Endometrial microvascular endothelial cells (primary cell): ENCODE results near the gene SZT2. TPM values are rescaled to one million over a fixed set of nuclear protein-coding genes. Genes with fewer than 3 reads are reported as not detected.
"Not testable (repeated sequence)": the region's sequence is repeated elsewhere in the genome, so short reads cannot be mapped to it uniquely, and the experiment has no call there.

ENCODE experiments used
- in situ Hi-C: cut with HindIII; loops from 2 replicates; pipeline ENCODE4 v1.10.0; 2017; ENCODE audit warnings: low sequenced_read_pairs, low pct_unique_long_range_greater_than_20kb; ENCODE audit errors: inconsistent ontology term
- total RNA-seq: library from RNA; depleted of rRNA; stranded (reverse); fragments of >200 nt; gene quantifications from one replicate; pipeline ENCODE4 v1.2.3, GENCODE V29; 2015; ENCODE audit errors: inconsistent ontology term

The SZT2 gene
- total RNA-seq, 1 donor from 2014 or later, result 10.9 TPM

DNA sequence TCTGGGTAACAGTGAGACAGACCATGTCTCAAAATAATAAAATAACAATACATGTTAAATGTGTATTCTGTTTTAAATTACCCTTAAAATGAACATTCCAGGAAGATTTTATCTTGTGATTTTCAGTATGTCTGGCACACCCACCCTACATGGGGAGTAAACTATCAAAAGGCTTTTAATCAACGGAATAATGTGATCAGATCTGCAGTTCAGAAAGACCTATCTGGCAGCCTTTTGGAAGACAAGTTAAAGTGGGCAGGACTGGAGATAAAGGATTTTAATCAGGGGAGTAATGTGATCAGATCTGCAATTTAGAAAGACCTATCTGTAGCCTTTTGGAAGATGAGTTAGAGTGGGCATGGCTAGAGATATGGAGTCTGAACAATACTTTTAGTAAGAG, 10.2 kb upstream of the SZT2 start:
- in situ Hi-C loops, result no loop called here

DNA sequence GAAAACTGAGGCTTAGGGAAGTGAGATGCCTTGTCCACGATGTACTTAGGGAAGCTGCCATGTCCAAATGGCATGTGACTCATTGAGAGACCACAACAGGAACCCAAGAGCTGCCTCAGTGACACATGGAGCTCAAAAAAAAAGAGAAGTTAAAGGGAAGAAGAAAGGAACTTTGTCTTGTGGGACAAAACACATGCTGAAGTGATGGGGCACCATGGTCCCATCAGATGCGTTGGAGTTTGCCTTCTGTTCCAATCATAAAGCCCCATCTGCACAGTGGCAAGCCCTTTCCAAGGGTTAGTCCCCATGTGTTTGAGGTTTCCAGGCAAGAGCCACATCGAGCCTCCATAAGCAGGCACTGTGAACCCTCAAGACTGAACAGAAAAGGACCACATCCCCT, 8.1 kb upstream of the SZT2 start:
- in situ Hi-C loops, result no loop called here

DNA sequence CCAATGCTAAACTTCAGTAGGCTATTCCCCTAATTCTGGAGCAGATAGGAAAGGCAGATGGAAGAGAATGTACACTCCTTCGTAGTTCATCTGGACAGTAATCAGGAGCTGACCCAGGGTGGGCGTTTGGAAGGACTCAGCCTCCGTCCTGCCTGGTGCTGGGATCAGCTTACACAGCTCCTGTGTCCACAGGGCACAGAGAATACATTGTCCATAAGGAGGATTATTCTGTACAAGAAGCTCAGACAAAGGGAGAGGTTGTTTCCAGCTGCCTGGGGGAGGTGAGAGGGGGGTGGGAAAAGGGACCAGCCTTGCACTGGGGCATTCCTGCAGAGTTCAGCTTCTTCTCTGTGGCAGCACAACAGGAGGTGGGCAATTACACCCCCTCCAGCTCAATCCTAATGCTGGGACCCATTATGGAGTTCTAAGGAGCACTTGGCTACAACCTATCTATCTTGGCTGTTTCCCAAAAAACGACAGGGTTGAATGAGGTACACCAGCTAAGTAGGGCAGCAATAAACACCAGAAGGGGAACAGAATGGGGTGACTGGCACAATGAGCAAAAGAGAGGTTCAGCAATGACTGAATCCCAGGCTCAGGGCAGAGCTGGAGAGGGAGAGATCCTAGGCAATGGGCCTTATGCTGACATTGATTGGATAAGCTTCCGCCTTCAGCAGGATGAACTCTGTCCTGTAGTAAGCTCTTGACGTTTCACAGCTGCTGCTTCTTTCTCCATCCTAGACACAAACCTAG, 7.5 kb upstream of the SZT2 start:
- in situ Hi-C loops, result no loop called here

DNA sequence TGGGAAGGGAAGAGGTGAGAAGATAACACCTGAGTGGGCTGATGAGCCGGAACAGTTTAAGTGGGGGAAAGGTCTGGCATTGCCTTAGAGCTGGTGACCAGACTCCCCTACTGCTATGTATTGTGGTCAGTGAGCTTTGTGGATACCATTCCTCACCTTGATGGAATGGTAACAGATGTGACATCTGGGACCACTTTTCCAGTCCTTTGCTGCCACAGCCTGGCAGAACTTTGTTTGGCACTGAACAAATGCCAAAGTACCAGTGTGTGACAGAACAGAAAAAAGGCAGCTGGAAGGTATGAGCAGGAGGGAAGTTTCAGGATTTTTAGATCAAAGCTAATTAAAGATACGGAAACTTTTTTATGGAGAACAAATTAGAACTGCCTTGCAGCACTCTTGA, 6.2 kb upstream of the SZT2 start:
- in situ Hi-C loops, result no loop called here

DNA sequence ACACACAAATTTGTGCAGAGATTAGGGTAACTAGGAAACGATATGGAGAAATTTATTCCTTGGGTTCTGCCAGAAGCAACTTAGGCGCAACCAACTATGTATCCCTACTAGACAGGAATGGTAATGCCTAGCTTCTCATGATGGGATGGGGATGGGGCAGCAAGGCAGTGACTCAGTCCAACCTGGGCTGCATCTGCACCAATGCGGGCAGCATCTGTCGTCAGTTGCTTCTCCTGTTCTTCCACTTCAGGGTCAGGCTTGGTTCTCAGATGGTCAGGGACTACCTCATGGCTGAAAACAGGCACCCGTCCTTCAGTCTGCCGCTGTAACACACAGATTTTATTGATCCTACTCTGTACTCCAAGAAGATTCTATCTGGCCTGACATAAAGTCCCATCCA, 3.0 kb upstream of the SZT2 start:
- in situ Hi-C loops, result no loop called here

DNA sequence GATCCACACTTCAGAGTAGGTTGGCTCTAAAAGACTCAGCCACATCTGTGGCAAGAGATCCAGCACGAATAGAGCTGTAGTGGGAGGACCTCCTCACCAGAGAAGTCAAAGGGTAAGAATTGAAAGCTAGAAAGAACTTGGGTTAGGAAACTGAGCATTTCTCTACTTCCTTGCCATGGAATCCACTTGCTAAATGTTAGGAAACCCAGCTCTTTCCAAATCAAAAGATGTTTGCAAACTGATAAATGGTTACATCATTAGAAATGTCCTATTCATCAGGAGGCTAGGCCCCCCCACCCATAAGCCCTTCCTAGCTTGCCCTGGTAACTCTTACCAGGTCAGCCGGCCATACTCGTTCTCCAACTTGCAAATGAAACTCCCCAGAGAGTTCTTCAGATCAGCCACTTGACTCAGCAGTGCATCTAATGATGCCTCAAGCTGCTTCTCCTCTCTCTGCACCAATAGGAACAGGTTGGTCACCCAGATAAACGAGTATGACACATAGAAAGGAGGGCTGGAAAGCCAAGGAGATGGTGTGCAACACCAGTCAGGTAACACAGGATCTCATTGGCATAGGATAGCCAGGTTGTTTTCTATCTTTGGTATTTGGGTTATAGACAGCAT, 1.6 kb upstream of the SZT2 start:
- in situ Hi-C loops, result no loop called here

DNA sequence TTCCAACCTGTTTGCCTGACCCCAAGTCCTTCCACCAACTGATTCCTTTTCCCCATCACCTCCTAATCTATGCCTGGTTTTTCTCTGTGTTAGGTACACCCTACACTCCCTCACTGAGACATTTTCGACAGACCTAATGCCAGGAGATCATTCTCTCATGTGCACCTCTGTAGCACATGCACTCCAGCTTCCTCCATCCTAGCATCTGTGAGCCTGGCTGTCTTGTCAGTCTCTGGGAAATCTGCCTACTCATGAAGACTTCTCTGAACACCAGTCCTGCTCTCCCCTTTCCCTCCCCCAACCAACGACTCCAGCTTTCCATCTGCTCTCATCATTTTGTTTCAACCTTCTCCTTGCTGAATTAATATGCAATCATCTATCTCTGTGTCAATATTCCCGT, 1.1 kb upstream of the SZT2 start:
- in situ Hi-C loops, result no loop called here

DNA sequence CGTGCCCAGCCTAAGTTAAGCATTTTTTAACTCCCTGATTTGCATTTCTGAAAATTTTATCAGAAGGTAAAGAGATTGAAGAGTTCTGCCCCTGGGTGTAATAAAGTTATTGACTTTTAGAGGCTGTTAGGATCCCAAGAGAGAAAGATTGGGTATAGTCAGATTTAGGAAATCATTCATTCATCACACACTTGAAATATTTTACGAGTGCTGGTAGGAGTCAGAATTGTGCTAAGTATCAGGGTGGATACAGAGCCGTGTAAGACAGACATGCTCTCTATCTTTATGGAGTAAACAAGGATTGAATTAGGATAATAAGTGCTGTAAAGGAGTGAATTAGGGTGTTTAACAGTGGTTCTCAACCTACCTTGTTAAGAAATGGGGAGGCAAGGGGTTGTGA, 3.0 kb downstream of the SZT2 start:
- in situ Hi-C loops, result no loop called here

DNA sequence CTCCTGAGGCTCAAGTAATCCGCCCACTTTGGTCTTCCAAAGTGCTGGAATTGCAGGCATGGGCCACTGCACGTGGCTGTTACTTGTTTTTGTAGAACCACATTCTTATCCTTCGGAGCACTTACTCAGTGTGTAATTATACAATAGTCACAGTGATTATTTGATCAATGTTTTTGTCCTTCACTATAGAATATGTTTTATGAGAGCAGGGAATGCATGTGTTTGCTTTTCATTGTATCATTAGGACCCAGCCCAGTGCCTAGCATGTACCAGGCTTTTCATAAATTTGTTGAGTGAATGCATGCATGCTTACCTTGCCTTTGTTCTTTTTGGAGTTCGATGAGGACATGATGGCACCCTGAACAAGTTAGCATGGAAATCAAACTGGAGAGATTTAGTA, 5.8 kb downstream of the SZT2 start:
- in situ Hi-C loops, result no loop called here

DNA sequence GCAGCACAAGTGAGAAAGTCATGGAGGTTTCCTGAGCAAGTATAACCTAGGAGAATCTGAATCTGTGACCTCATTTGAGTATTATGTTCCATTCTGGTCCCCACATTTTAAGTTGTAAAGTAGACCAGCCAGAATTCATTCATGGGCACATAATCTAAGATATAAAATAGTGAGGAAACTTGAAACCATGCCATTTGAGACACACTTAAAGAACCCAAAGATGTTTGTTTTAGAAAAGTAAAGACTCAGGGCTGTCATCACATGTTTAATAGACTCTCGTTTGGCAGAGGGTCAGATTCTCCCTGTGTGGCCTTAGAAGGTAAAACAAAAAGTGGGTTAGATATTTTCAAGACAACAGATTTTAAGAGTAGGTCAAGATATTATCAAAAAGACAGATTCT, 6.4 kb downstream of the SZT2 start:
- in situ Hi-C loops, result no loop called here

DNA sequence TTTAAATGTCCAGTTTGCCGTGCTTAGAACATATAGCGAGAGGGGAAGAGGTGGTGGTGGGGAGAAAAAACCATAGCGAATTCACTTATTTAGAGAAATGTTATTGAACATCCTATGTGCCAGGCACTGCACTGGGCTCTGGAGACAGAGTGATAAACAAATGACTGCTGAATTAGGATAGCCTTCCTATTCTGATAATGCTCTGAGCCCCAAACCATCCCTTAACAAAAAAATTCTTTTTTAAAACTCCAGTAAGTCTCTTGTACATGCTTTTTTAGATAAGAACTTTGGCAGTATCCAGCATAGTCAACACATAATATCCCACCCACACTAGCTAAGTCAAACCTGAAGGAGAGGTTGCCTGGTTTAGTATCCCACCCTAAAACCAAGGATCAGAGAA, 8.5 kb downstream of the SZT2 start:
- in situ Hi-C loops, result no loop called here

DNA sequence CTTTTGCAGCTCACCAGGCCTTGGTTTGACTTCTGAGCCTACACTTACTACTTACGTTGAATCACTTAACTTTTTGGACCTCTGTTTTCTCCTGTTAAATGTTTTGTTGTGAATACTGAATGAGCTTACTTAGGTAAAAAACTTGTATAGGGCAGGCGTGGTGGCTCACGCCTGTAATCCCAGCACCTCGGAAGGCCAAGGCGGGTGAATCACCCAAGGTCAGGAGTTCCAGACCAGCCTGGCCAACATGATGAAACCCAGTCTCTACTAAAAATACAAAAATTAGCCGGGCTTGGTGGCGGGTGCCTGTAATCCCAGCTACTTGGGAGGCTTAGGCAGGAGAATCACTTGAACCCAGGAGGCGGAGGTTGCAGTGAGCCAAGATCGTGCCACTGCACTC, 10.7 kb downstream of the SZT2 start:
- in situ Hi-C loops, result not testable (repeated sequence)

DNA sequence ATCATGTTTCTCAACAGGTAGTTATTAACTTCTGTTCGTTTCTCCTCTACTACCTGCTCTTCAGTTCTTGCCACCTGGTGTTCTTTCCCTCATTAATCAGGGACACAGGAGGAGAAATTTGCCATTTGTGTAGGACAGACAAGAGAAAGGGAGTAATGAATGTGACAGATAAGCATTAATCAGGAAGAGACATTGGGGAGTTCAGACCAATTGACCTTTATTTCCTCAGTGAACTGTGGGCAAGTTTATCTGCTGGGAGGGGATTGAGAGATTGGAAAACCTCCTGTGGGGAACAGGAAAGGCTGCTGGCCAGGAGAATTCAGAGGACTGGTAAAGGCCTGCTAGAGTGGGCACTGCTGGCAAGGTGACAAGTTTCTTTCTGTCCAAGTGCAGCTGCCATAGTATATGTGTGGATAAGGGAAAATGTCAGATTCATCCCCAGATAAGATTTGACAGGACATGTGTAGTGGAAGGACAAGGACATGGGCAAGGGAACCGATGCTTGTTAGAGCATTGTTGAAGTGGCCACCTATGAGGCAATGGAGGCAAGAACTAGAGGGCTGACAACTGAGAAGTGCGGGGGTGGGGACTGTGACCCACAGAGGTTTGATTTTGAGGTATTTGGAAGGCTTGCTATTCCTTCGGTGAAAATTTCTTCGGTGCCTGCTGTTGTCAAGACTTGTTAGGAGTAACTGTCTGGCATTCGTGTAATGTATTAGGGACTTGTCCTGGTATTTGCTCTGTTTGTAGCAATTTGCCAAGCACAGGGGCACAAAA, 12.6 kb downstream of the SZT2 start:
- in situ Hi-C loops, result no loop called here

DNA sequence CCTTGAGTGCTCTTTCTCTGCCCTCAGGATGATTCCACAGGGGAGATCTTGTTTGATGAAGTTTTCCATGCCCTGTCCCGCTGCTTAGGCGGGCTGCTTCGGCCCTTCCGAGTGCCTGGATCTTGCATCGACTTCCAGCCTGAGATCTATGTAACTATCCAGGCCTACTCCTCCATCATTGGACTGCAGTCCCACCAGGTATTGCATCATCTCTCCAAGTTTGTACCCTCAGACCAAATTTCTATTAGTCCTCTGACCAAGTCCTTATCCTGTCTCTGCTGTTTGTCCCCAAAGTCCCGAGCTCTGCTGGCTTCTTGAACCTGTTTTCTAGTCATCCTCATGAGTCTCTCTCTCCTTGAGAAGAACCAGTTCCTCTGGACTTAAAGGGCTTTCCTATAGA, 14.7 kb downstream of the SZT2 start:
- in situ Hi-C loops, result no loop called here

DNA sequence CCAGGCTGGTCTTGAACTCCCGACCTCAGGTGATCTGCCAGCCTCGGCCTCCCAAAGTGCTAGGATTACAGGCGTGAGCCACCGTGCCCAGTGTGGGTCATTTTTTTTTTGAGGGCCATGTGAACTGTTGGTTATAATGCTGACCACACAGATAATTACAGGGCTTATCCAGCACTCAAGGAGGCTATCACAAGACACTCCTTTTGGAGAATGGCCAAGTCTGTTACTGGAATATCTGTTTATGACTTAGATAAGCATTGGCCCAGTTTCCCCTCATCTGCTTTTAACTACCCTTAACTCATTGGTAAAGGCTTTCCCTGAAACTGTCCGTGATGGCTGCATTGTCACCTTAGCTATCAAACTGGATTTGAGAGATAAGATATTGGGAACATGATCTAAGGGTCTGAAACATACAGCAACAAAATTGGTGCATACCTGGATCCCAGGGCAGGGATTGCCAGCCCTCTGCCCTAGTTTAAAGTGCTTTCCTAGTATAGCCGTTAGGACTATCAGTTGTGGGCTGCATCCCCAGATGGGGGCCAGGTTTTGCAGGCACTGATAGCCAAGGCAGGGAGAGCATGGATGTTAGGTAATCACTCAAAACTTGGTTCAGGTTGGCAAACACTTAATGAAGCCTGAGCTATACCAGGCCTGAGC, 15.6 kb downstream of the SZT2 start:
- in situ Hi-C loops, result no loop called here

DNA sequence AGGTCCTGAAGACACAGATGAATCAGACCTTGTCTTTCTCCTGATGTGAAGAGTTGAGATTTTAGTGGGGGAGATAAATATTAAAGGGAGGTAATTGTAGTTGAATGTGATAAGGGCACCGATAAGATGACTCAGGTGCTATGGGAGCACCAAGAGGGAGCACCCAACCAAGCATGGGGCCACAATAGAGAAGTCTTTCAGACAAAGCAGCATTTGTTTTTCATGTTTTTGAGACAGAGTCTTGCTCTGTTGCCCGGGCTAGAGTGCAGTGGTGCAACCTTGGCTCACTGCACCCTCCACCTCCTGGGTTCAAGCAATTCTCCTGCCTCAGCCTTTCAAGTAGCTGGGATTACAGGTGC, 16.2 kb downstream of the SZT2 start:
- in situ Hi-C loops, result no loop called here

DNA sequence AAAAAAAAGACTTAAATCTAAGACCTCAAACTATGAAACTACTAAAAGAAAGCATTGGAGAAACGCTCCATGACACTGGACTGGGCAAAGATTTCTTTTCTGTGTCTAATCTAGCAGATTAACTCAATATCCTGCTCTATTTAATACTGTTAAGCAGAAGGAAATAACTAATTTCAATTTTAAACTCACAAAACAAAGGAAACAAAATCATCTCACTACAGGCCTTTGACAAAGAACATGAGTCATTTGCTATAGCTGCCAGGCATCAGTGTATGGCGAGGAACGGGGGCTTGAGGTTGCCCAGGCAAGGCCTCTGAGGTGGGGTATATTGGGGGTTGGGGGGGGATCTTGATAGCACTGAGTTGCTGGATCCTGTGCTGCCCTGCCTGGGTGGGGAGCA, 20.9 kb downstream of the SZT2 start:
- in situ Hi-C loops, result no loop called here

DNA sequence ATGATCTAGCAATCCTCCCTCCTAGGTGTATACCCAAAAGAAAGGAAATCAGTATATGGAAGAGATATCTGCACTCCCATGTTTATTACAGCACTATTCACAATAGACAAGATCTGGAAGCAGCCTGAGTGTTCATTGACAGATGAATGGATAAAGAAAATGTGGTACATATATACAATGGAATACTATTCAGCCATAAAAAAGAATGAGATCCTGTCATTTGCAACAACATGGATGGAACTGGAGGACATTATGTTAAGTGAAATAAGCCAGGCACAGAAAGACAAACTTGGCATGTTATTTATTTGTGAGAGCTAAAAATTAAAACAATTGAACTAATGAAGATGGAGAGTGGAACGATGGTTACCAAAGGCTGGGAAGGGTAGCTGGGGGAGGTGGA, 23.7 kb downstream of the SZT2 start:
- in situ Hi-C loops, result not testable (repeated sequence)

DNA sequence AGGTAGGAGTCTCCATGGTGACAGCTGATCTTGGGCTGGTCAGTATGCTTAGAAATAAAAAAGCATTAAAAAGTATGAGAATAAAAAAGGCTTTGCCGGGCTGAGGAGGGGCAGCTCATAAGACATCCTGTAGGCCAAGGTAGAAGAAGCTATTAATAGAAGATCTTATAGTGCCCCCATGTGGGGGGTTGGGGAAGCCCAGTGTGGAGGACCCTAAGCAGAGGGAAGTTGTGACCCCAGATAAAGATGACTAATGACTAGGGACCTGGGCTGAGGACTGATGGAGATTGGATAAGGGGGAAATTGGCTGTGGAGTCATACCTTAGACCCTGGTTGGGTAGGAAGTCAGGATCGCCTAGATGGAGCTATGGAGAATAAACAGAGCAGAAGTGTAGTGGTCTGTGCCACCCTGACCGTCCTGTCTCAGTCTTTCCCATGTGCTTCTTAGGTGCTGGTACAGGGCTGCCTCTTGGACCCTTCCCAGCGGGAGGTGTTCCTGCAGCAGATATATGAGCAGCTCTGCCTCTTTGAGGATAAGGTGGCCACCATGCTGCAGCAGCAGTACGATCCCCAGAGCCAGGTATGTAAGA, 25.0 kb downstream of the SZT2 start:
- in situ Hi-C loops, result no loop called here
